Mucosa of descending colon (tissue), 3 donors: ENCODE data around the gene ST6GALNAC4. TPM values are rescaled to one million over a fixed set of nuclear protein-coding genes. Genes with fewer than 3 reads are reported as not detected.

Experiments
- ATAC-seq: fragments of 200-7000 bp; cut with Tn5 transposase; one replicate; pipeline ENCODE4 v1.9.1; 2020; ENCODE audit warnings: mild to moderate bottlenecking, moderate library complexity
- DNase-seq, 3 donors: peaks; one replicate each; pipeline ENCODE4 v3.0.0-alpha.2; 2020
- H3K36me3 ChIP-seq: fragments of 200-600 bp; one replicate; pipeline ENCODE4 v1.8.0; 2021; ENCODE audit warnings: low read depth, mild to moderate bottlenecking
- H3K4me1 ChIP-seq: fragments of 200-600 bp; one replicate; pipeline ENCODE4 v1.8.0; 2021; ENCODE audit warnings: low read depth, mild to moderate bottlenecking
- H3K4me3 ChIP-seq: fragments of 200-600 bp; one replicate; pipeline ENCODE4 v1.8.0; 2021; ENCODE audit warnings: mild to moderate bottlenecking
- H3K9me3 ChIP-seq: fragments of 200-600 bp; one replicate; pipeline ENCODE4 v1.8.0; 2021; ENCODE audit warnings: mild to moderate bottlenecking
- intact Hi-C, 2 donors: fragments of 100-400 bp; cut with DNase I in 1 of 2; cut with micrococcal nuclease in 1 of 2; formaldehyde crosslinking; loops; one replicate each; pipeline versions ENCODE4 v1.11.0 to v1.11.1; 2022; cut with DNase I, micrococcal nuclease
- total RNA-seq, 3 donors: library from RNA; stranded (reverse); fragmentation: NEBNext Ultra II Directional in 2 of 3; extraction: Animal tissue kit (Norgen Biotek cat#: 25700) in 2 of 3; gene quantifications; one replicate each; pipeline versions ENCODE4 v1.2.1 to v1.2.4, GENCODE V29; 2021 to 2023
- TF ChIP-seq, protein P1 (sequence below): fragments of 200-600 bp; IDR thresholded peaks from one replicate; pipeline ENCODE4 v1.8.0; 2022; ENCODE audit warnings: antibody characterized with exemption, mild to moderate bottlenecking
- donor health status: DM: no; HTN: no; CAD: no; lungs with moderate emphysema.
- donor health status: DM: no; HTN: no; CAD: no.
- donor health status: DM: no; HTN: yes; CAD: no.

ST6GALNAC4 gene
- total RNA-seq, 3 donors from 2014 or later = 31.0 to 39.2 (median 37.2) TPM

DNA sequence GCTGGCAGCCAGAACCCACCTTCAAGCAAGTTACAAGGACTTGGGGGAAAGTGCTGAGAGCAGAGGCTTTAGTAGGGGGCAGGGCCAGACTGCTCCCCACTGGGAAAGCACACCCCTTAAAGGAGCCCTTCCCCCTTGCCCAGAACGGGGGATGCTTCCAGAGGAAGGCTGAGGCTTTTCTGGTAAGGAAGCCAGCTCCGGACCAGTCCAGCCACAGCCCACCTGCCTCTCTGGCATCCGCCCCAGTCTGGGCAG lies 25.0 kb upstream of the ST6GALNAC4 start:
- H3K9me3 ChIP-seq = no peaks in the 10 kb centered on the region
- TF ChIP-seq, protein P1, sequence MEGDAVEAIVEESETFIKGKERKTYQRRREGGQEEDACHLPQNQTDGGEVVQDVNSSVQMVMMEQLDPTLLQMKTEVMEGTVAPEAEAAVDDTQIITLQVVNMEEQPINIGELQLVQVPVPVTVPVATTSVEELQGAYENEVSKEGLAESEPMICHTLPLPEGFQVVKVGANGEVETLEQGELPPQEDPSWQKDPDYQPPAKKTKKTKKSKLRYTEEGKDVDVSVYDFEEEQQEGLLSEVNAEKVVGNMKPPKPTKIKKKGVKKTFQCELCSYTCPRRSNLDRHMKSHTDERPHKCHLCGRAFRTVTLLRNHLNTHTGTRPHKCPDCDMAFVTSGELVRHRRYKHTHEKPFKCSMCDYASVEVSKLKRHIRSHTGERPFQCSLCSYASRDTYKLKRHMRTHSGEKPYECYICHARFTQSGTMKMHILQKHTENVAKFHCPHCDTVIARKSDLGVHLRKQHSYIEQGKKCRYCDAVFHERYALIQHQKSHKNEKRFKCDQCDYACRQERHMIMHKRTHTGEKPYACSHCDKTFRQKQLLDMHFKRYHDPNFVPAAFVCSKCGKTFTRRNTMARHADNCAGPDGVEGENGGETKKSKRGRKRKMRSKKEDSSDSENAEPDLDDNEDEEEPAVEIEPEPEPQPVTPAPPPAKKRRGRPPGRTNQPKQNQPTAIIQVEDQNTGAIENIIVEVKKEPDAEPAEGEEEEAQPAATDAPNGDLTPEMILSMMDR = no peak
- DNase-seq = peak in 1 of 3 donors; percentile 46
- H3K4me1 ChIP-seq = peaks cover 12% of the 10 kb centered on the region
- ATAC-seq = no peak
- no peak overlapping the region for H3K4me3 ChIP-seq
- intact Hi-C loops = loop anchor here (2.0 to 10.0 kb wide), 3 partner anchors 93 to 173 kb away; no protein-coding TSS in a partner anchor
- peaks cover 5% of the 10 kb centered on the region for H3K36me3 ChIP-seq

DNA sequence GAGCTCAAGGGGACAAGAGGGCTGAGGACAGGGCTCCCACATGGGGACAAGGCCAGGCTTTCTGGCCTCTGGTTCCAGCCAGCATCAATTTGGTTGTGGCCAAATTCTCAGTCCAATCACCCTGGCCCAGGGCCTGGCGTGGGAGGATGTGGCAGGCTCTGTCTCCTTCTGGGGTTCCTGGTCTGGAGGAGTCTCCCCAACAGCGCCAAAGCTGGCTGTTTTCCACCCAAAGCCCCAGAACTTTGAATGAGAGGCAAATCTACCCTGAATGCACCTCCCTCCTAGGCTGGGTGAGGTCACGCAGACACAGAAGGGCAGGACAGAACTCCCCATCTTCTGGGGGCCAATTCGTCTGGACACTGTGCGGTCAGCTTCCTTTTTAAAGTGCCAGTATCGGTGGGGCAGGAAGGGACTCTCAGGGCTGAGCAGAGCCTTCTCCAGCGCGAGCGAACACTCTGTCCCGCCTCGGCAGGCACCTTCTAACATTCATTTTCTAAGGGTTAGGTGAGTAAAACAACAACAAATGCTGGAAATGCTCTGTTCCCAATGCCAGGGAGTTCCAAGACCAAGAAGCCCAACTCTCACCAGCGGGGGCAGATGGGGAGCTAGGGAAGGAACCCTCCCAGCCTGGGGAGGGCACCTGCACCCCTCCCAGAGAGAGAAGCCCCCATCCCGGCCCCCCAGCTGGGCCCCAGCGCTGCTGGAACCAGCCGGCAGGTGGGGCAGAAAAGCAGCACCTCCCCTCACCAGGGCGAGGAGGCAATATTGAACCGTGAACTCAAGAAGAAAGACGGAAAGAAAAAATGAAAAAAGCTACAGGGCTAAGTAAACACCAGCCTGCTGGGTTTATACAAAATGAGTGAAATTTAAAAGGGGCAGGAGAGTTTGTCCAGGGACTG lies 24.5 kb upstream of the ST6GALNAC4 start:
- ATAC-seq (no peak), DNase-seq (peak in 1 of 3 donors; percentile 43)
- peaks cover 18% of the 10 kb centered on the region for H3K4me1 ChIP-seq
- intact Hi-C loops = loop anchor here in 1 of 2 donors (5.0 to 10.0 kb wide), 2 partner anchors 96 to 173 kb away; no protein-coding TSS in a partner anchor
- H3K36me3 ChIP-seq = peaks cover 5% of the 10 kb centered on the region
- no peak overlapping the region for H3K4me3 ChIP-seq
- no peaks in the 10 kb centered on the region for H3K9me3 ChIP-seq
- TF ChIP-seq, protein P1 = no peak

DNA sequence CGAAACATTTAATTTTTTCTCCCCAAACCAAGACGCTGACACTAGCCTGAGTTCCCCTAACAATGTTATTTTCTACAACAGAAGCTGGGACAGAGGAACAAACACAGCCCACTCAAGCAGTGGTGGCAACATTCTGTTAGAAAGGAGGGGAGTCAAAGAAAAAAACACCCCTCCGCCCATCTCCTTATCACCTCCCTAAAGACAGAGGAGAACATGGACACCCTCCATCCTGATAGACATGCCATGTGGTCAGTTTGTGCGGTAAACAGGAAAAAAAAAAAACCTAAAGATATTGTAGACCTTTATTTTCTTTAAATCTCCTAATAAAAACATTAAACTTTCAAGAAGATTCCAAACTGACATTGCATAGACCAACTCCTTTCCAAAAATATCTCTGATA lies 23.8 kb upstream of the ST6GALNAC4 start:
- no peaks in the 10 kb centered on the region for H3K9me3 ChIP-seq
- peaks cover 20% of the 10 kb centered on the region for H3K4me1 ChIP-seq
- H3K36me3 ChIP-seq = peaks cover 5% of the 10 kb centered on the region
- no peak for DNase-seq
- no peak overlapping the region for H3K4me3 ChIP-seq
- intact Hi-C loops = loop anchor here in 1 of 2 donors (5.0 to 10.0 kb wide), 2 partner anchors 97 to 174 kb away; no protein-coding TSS in a partner anchor
- TF ChIP-seq, protein P1 = no peak
- ATAC-seq = no peak

DNA sequence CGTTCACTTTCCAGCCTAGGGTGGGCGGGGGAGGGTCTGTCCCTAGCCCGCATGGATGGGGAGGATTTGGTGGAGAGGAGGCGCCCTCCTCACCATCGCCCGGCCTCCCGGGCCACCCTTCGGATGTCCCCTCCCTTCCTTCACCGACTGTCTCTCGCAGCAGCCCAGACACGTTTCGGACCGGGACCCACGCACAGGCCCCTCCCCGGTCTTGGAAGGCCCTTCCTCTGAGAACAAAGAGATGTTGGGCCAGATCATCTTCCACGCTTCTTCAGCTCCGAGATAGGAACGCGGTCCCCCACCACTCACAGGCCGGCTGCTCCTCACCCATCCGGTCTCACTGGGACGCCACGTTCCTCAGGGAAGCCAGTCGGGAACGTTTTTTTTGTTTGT lies 21.5 kb upstream of the ST6GALNAC4 start:
- H3K4me3 ChIP-seq = no peak overlapping the region
- DNase-seq (peak in 2 of 3 donors; percentile 59 to 70), ATAC-seq (peak; percentile 27)
- no peaks in the 10 kb centered on the region for H3K36me3 ChIP-seq
- TF ChIP-seq, protein P1 = no peak
- H3K9me3 ChIP-seq = no peaks in the 10 kb centered on the region
- intact Hi-C loops = no loop called here
- H3K4me1 ChIP-seq = peaks cover 17% of the 10 kb centered on the region

DNA sequence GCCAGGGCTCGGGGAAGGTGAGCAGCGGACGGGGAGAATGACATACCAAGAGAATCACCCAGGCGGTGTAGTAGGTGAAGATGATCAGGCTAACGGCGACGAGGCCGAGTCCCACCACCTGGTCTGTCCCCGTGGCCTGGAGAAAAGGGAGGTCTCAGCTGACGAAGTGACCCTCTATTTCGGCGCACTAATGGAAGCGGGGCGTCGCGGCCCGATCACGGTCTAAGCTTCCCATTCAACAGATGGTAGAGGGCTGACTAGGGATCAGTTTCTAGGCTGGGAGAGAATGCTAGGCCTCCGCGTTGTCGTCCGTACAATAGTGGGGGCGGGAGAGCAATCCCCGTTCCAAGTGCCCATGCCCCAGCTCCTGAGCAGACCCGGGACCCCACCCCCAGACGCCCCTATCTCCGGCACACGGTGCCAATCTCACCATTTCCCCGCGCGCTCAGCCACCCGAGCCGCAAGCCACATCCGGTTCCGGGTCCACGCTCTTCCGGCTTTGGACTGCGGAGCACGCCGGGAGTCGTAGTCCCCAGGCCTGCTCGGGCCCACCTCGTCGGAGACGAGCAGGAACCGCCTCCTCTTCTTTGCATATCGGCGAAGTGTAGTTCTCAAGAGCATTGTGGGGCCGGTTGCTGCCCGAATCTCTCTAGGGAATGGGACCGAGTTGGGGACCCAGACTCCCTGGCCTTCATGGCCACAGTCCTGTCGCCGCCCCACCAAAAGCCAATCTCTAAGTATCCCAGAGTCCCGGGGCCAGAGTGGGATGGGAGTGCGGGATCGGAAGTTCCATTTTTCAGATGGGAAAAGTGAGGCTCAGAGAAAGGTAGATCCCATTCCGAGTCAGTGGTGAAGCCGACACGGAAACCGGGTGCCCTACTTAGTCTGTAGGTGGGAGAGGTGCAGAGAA lies 20.8 kb upstream of the ST6GALNAC4 start, which contains the start of gene DPM2:
Gene DPM2 (minus strand): TSS at position 467 of the 910 bp plus-strand sequence. CDS start 34 bp downstream, at position 433.
- H3K4me3 ChIP-seq = peak within 1 kb of the TSS; percentile 49
- H3K36me3 ChIP-seq = no peaks in the 10 kb centered on the region
- TF ChIP-seq, protein P1 = no peak
- H3K9me3 ChIP-seq = no peaks in the 10 kb centered on the region
- H3K4me1 ChIP-seq = peaks cover 17% of the 10 kb centered on the region
- intact Hi-C loops = no loop called here
- DNase-seq (peak; percentile 86 to 92 (median 88)), ATAC-seq (peak; percentile 91)
